SK-N-SH treated with all-trans-retinoic acid at 6 μM for 48 hours (cell line): ENCODE results near the gene FBXL17.

Source experiments
- CREB5 ChIP-seq: fragments of 250-450 bp; sonication (Bioruptor Pico); IDR thresholded peaks from 2 replicates; pipeline ENCODE4 v1.5.1; 2020; ENCODE audit warnings: low read depth, mild to moderate bottlenecking, moderate library complexity
- CSDC2 ChIP-seq: fragments of 250-450 bp; sonication (Bioruptor Pico); IDR thresholded peaks from 2 replicates; pipeline ENCODE4 v1.5.0; 2020; ENCODE audit warnings: mild to moderate bottlenecking, moderate library complexity
- PATZ1 ChIP-seq: fragments of 250-450 bp; sonication (Bioruptor Pico); IDR thresholded peaks from 2 replicates; pipeline ENCODE4 v1.8.0; 2020; ENCODE audit warnings: mild to moderate bottlenecking, moderate library complexity, borderline replicate concordance
- PPARA ChIP-seq: fragments of 250-450 bp; sonication (Bioruptor Pico); IDR thresholded peaks from 2 replicates; pipeline ENCODE4 v1.5.0; 2020; ENCODE audit warnings: mild to moderate bottlenecking, borderline replicate concordance
- RARB ChIP-seq: fragments of 250-450 bp; sonication (Bioruptor Pico); IDR thresholded peaks from 2 replicates; pipeline ENCODE4 v1.8.0; 2021; ENCODE audit warnings: mild to moderate bottlenecking, moderate library complexity
- ZNF8 ChIP-seq: fragments of 450-650 bp; formaldehyde crosslinking; IDR thresholded peaks from 2 replicates; pipeline ENCODE4 v1.5.0; 2020; ENCODE audit warnings: mild to moderate bottlenecking, moderate library complexity

- TF ChIP-seq CSDC2 (CRISPR knock-in tag): no peak
- no peak for TF ChIP-seq CREB5 (CRISPR knock-in tag)
- no peak for TF ChIP-seq PPARA (CRISPR knock-in tag)
- no peak for TF ChIP-seq RARB (CRISPR knock-in tag)
- TF ChIP-seq ZNF8: no peak
- TF ChIP-seq PATZ1 (CRISPR knock-in tag): no peak
Observed at GRCh38 chr5:107826311-107827000, 555.4 kb downstream of the FBXL17 start.
